HG03565 (cell line): ENCODE data around the gene ARHGEF5.
"Not testable (repeated sequence)": the region's sequence is repeated elsewhere in the genome, so short reads cannot be mapped to it uniquely, and the experiment has no call there.

Experiments
- ATAC-seq: cut with Tn5 transposase; IDR thresholded peaks from one replicate; pipeline ENCODE4 v1.9.1; 2021; ENCODE audit warnings: mild to moderate bottlenecking, moderate library complexity; ENCODE audit not compliant: unreplicated experiment

Gene ARHGEF5

DNA sequence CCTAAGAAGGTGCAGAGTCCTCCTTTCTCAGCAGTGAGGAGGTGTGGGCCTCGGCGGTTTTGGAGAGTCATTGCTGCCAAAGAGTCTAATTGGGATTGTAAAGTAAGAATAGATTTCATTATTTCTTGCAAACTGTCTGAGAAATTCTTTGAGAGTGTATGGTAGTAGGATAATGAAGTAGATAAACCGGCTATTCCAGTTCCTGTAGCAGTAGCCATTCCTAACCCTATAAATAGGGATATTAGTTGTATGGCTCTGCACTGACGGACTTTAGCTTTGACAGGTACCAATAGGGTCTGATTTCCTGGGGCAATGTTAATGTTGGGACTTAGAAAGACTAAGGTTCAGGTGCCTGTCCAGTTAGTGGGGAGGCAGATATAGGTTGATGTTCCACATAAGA lies 63.7 kb downstream of the ARHGEF5 start:
- not testable (repeated sequence) for ATAC-seq

DNA sequence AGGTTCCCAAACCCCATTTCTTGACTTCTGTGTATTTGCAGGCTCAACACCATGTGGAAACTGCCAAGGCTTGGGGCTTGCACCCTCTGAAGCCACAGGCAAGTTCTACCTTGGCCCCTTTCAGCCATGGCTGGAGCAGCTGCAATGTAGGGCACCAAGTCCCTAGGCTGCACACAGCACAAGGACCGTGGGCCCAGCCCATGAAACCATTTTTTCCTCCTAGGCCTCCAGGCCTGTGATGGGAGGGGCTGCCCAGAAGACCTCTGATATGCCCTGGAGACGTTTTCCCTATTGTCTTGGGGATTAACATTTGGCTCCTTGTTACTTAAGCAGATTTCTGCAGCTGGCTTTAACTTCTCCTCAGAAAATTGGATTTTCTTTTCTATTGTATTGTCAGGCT lies 72.3 kb downstream of the ARHGEF5 start:
- not testable (repeated sequence) for ATAC-seq

DNA sequence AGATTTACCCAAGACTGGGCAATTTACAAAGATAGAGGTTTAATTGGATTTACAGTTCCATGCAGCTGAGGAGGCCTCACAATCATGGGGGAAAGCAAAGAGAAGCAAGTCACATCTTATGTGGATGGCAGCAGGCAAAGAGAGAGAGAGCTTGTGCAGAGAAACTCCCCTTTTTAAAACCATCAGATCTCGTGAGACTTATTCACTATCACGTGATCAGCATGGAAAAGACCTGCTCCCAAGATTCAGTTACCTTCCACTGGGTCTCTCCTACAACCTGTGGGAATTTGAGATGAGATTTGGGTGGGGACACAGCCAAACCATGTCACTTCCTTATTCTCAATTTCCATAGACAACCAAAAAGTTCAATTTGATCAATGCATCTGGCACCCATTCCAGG lies 73.2 kb downstream of the ARHGEF5 start:
- ATAC-seq, result no peak
